GM23338 (cell line): ENCODE data around the gene RBP4.

ENCODE experiments used
- CREB1 ChIP-seq: fragments of 250-450 bp; sonication (Bioruptor Pico); IDR thresholded peaks from 2 replicates; pipeline ENCODE4 v1.5.0; 2020; ENCODE audit warnings: low read depth, mild to moderate bottlenecking, moderate library complexity
- EZH2 ChIP-seq: fragments of 200-600 bp; sonication (generic); IDR thresholded peaks from one replicate; pipeline ENCODE4 v1.8.0; 2017; ENCODE audit warnings: antibody characterized with exemption, mild to moderate bottlenecking, low read depth; ENCODE audit not compliant: unreplicated experiment
- EZH2phosphoT487 ChIP-seq: fragments of 200-600 bp; sonication (generic); IDR thresholded peaks from one replicate; pipeline ENCODE4 v1.8.1; 2018; ENCODE audit warnings: antibody characterized with exemption; ENCODE audit not compliant: unreplicated experiment
- JUNB ChIP-seq: IDR thresholded peaks from one replicate; pipeline ENCODE4 v1.6.1; 2016; ENCODE audit warnings: antibody characterized with exemption; ENCODE audit not compliant: unreplicated experiment
- NANOG ChIP-seq: IDR thresholded peaks from 2 replicates; pipeline ENCODE4 v1.6.1; 2016; ENCODE audit warnings: antibody characterized with exemption, borderline replicate concordance
- POLR2AphosphoS5 ChIP-seq: IDR thresholded peaks from 2 replicates; pipeline ENCODE4 v1.6.1; 2016; ENCODE audit warnings: antibody characterized with exemption, low read depth
- REST ChIP-seq: IDR thresholded peaks from one replicate; pipeline ENCODE4 v1.6.1; 2018; ENCODE audit warnings: antibody characterized with exemption; ENCODE audit not compliant: unreplicated experiment
- STAT1 ChIP-seq: IDR thresholded peaks from one replicate; pipeline ENCODE4 v1.6.1; 2016; ENCODE audit warnings: antibody characterized with exemption; ENCODE audit not compliant: unreplicated experiment
- ZNF114 ChIP-seq: fragments of 250-450 bp; sonication (Bioruptor Pico); IDR thresholded peaks from 2 replicates; pipeline ENCODE4 v1.5.0; 2020; ENCODE audit warnings: mild to moderate bottlenecking, moderate library complexity
- ZNF331 ChIP-seq: fragments of 250-450 bp; sonication (Bioruptor Pico); IDR thresholded peaks from 2 replicates; pipeline ENCODE4 v1.5.0; 2020; ENCODE audit warnings: low read depth, mild to moderate bottlenecking, moderate library complexity
- ZNF462 ChIP-seq: fragments of 250-450 bp; sonication (Bioruptor Pico); IDR thresholded peaks from 2 replicates; pipeline ENCODE4 v1.5.0; 2020; ENCODE audit warnings: mild to moderate bottlenecking, moderate library complexity
- TF ChIP-seq, protein P1 (sequence below), 2 experiments: fragments of 200-600 bp in 1 of 2; sonication (generic) in 1 of 2; conservative IDR thresholded peaks; 2 replicates each; pipeline versions ENCODE4 v1.5.1 to v1.6.1; 2016 to 2017; ENCODE audit warnings: antibody characterized with exemption in 2 of 2, low read depth in 2 of 2, mild to moderate bottlenecking in 2 of 2, moderate library complexity in 1 of 2

GRCh38 chr10:93584445-93584844 lies 16.6 kb downstream of the RBP4 start:
- TF ChIP-seq, protein P1, sequence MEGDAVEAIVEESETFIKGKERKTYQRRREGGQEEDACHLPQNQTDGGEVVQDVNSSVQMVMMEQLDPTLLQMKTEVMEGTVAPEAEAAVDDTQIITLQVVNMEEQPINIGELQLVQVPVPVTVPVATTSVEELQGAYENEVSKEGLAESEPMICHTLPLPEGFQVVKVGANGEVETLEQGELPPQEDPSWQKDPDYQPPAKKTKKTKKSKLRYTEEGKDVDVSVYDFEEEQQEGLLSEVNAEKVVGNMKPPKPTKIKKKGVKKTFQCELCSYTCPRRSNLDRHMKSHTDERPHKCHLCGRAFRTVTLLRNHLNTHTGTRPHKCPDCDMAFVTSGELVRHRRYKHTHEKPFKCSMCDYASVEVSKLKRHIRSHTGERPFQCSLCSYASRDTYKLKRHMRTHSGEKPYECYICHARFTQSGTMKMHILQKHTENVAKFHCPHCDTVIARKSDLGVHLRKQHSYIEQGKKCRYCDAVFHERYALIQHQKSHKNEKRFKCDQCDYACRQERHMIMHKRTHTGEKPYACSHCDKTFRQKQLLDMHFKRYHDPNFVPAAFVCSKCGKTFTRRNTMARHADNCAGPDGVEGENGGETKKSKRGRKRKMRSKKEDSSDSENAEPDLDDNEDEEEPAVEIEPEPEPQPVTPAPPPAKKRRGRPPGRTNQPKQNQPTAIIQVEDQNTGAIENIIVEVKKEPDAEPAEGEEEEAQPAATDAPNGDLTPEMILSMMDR (conservative IDR thresholded peaks at IDR 0.05; ENCODE audit: low read depth in 2 of 2), result no peak
- no peak for TF ChIP-seq POLR2AphosphoS5
- TF ChIP-seq REST, result no peak
- TF ChIP-seq CREB1 (CRISPR knock-in tag), result no peak
- no peak for TF ChIP-seq EZH2phosphoT487
- TF ChIP-seq EZH2, result no peak
- no peak for TF ChIP-seq NANOG
- no peak for TF ChIP-seq ZNF331 (CRISPR knock-in tag)
- no peak for TF ChIP-seq JUNB
- TF ChIP-seq STAT1, result no peak
- TF ChIP-seq ZNF114, result no peak
- TF ChIP-seq ZNF462 (CRISPR knock-in tag), result no peak
